OCI-M1 (cell line): Measurements from ENCODE around the gene FOXL3.
"Not testable (repeated sequence)": the region's sequence is repeated elsewhere in the genome, so short reads cannot be mapped to it uniquely, and the experiment has no call there.

ENCODE experiments used
- DNase-seq: peaks from one replicate; lab custom pipeline; 2025; lab: John Stamatoyannopoulos, UW

Gene FOXL3

GRCh38 chr7:255038-255435 is 34.9 kb upstream of the FOXL3 start:
- DNase-seq, result no peak

DNA sequence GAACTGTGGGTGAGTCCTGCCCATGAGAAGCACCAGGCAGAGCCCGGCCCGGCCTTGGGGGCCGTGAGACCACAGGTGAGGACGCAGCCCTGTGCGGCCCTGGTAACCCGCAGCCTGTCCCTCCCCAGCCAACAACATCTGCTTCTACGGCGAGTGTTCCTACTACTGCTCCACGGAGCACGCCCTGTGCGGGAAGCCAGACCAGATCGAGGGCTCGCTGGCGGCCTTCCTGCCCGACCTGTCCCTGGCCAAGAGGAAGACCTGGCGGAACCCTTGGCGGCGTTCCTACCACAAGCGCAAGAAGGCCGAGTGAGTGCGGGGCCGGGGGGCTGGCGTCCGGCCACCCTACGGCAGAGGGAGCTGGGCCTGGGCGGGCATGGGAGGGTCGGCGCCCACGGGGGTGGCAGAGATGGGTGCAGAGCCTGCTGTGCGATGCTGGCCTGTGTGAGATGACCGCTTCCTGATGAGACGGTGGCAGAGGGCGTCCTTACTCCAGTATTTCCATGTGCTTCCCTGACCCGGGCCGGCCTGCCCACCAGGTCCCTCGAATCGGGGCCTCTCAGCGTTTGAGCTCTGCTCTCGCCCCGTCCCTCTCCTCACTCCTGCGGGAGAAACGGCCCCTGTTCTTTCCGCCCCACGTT is 34.1 kb upstream of the FOXL3 start:
- no peak for DNase-seq

DNA sequence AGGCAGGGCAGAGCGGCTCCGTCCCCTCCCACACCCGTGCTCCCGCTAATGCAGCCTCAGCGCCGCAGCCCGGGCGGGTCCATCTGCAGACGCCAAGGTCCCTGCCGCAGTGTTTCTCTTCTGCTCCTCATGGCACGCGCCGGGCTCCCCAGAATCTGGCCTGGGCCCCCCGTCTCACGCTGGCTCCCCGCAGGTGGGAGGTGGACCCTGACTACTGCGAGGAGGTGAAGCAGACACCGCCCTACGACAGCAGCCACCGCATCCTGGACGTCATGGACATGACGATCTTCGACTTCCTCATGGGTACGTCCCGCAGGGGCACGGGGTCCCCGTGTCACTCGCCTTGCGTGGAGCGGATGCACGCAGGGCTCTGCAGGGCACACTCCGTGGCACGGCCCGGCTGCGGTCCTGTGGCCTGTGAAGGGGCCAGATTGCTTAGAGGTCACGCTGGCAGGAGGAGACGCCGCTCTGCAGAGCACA is 33.5 kb upstream of the FOXL3 start:
- no peak for DNase-seq

DNA sequence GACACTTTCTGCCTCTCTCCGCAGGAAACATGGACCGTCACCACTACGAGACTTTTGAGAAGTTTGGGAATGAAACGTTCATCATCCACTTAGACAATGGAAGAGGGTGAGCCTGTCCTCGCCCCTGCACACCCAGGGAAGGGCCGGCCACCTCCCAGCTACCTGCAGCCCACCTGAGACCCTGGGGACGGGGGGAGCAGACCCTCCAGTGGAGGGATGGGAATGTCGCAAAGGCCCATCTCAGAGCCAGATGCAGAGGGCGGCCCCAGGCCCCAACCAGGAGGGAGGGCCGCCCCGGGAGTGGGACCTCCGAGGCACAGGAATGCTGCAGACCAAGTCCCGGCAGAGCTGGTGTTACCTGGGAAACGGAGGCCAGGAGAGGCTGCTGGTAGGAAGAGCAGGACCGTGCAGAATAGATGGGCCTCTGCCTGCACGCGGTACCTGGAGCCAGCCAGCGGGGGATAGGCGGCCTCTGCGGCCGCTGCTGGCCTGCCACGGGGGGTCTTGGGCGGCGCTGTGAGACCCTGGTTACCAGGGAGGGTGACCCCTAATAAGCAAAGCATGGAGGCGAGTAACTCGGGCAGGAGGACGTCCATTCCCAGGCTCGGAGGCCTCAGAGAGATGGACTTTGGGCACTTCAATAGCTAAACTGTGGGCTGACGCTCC is 32.9 kb upstream of the FOXL3 start:
- DNase-seq, result no peak

GRCh38 chr7:257647-257992 is 32.4 kb upstream of the FOXL3 start:
- no peak for DNase-seq

DNA sequence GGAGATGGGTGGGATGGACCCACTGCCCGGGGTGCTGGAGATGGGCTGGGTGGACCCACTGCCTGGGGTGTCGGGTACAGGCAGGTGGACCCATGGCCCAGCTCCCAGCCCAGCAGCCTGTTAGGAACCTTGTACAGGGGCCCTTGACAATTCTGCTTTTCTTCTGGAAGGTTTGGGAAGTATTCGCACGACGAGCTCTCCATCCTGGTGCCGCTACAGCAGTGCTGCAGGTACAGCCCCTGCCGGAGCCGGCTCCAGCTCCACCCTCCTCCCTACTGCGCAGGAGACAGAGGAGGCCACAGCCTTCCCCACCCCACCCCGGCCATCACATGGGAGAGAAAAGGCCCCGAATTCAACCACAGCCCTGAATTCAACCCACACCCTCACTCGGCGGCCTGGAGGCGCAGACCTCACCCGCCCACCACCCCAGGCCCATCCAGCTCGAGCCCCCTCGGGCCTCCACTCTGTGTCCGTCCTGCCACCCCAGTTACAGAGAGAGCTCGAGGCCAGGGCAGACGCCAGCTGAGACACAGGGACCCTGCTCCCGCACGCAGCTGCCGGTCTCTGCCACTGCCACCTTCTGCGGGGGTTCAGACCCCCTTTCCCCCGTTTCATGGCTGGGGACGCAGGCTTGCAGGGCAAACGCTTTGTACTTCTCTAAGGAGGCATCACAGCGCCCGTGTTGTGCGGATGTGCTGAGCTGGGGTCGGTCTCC is 31.3 kb upstream of the FOXL3 start:
- no peak for DNase-seq

GRCh38 chr7:259191-259505 is 30.8 kb upstream of the FOXL3 start:
- no peak for DNase-seq

DNA sequence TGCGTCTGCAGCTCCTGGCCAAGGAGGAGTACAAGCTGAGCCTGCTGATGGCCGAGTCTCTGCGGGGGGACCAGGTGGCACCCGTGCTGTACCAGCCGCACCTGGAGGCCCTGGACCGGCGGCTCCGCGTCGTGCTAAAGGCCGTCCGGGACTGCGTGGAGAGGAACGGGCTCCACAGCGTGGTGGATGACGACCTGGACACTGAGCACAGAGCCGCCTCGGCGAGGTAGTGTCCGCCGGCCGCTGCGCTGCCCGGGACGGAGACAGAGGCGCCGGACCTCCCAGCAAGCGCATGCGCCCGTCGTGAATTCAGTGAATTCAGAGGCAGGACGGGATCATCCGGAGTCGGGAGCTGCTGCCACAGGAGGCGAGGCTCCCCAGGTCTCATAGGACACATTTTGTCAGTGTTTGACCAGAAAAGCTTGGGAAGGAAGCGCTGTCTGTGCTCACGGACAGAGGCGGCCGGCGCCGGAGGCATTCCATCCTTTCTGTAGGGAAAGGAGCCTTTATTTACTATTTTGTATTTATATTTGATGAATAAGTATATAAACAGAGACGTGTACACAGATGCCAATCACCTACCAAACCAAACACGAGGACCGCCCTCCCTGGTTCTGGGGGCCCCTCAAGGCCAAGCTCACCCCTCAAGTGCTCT is 30.1 kb upstream of the FOXL3 start:
- no peak for DNase-seq

- DNase-seq, result no peak
Measured at GRCh38 chr7:260441-261281, 29.3 kb upstream of the FOXL3 start.

- DNase-seq, result no peak
Measured at GRCh38 chr7:261341-262250, 28.4 kb upstream of the FOXL3 start.

DNA sequence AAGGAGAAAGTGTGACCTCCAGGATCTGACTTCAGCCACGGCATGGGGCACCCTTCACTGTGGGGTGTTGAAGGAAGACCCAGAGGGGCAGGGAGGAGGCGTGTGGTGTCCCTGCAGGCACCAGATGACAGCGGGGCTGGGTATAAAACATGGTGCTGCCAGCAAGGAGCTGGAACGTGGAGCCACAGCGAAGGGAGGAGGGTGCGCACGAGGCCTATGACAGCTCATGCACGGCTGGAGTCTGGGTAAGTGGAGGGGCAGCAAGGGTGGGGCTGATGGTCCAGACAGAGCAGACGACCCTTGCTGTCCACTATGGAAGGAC is 27.8 kb upstream of the FOXL3 start:
- no peak for DNase-seq

DNA sequence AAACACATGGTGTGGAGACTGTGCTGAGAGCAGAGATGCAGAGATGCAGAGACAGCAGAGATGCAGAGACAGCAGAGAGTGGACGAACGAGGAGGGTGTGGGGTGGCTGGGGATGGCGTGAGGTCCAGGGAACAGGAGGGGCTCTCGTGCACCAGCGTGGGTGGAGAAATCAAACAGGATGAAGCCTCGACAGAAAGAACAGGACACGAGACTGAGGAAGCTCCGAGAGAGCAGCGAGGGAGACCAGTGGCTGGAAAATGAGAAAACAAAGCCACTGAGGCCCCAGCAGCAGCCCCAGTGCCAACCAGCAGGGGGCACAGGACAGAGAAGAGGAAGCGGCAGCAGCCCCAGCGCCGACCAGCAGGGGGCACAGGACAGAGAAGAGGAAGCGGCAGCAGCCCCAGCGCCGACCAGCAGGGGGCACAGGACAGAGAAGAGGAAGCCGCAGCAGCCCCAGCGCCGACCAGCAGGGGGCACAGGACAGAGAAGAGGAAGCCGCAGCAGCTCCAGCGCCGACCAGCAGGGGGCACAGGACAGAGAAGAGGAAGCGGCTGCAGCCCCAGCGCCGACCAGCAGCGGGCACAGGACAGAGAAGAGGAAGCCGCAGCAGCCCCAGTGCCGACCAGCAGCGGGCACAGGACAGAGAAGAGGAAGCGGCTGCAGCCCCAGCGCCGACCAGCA is 27.2 kb upstream of the FOXL3 start:
- DNase-seq, result not testable (repeated sequence)

GRCh38 chr7:263483-264351 is 26.3 kb upstream of the FOXL3 start:
- peak; percentile 1 for DNase-seq

DNA sequence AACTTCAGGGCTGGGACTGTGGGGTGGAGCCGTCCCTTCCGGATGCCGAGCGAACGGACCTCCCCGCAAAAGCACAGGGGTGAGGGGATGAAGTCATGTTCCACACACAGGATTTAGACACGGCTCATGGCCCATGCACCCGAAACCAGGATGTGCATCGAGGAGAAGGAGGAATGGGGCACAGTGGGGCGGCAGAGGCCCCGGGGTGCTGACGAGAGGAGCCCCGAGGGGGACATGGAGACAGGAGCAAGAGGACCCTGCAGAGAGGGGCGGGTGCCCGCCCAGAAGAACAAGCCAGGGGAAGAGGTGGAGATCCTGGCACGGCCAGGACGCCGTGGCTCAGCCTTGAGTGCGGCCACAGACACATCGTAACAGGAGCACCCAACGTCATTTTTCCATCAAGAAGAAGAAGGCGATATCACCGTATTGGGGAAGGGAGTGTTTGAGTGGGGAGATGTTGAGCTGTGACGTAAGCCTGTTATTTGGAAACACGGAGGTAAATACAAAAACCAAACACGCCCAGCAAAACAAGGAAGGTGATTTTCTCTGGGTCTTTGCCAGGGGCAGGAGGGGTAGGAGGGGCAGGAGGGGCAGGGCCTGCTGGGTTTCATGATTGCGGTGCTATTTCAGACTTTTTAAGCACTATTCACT is 25.3 kb upstream of the FOXL3 start:
- no peak for DNase-seq

DNA sequence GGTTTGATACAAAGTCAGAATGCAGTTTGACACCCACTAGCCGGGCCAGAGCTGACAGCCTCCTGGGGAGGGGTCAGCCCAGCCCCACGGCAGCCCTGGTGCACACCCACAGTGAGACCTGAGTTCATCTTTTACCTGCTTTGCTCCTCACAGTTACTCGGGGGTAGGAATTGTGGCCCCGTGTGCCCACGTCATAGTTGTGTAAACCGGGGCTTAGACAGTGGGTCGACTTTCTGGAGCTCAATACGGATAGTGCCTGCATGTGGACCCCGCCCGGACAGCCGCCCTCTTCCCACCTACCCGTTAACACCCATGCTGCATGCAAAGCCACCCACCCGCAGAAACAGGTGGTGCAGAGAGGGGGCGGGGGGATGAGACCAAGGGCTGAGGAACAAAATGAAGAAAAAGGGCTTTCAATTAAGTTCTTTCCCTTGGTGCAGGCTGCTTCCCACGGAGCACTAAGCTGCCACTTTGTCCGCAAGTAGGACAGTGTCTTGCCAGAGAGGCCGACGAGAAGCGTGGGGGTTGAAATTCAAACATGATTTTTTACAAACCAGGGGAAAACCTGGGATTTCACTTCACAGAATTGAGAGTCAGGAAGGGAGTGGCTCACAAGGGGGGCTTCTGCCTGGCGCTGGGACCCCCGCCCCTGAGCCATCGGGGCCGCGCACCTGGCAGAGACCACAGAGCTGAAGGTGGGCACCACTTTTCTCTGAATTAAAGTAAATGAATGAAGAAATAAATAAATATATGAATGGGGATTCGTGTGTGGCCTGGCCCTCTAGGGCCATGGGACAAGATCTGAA is 24.6 kb upstream of the FOXL3 start:
- no peak for DNase-seq

DNA sequence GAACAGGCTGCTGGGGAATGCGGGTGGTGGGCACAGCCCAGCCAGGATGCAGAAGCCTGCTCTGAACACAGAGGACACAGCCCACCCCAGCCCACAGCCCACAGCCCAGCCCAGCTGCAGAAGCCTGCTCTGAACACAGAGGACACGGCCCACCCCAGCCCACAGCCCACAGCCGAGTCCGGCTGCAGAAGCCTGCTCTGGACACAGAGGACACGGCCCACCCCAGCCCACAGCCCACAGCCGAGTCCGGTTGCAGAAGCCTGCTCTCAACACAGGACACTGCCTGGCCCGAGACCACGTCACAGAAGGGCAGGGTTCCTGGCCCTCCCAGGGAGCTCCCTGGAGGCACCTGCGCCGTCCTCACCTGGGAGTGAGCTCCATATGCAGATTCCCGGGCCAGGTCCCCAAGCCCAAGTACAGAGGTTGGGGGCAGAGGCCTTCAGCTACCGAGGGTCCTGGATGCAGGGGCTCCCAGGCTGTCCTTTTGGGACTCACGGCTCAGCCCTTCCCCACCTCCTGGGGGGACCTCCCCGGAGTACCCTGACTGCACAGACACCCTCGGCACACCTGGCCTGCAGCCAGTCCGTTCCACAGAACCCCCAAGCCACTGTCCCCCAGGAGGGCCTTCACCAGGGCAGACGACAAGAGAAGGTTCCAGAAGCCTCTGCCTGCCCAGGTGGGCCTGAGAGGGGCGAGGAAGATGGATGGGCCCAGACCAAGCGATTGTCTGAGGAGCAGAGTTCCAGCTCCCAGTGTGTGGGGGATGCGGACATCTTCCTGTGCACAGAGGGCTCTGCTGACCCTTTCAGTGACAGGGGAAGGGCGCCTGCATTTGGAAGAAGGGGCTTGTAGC is 23.7 kb upstream of the FOXL3 start:
- no peak for DNase-seq
